ENCODE results near the gene LRTM2. TPM values are rescaled to one million over a fixed set of nuclear protein-coding genes. Genes with fewer than 3 reads are reported as not detected.

Gene LRTM2
- total RNA-seq, 1 experiment from 2014 or later: 0.07 TPM

DNA sequence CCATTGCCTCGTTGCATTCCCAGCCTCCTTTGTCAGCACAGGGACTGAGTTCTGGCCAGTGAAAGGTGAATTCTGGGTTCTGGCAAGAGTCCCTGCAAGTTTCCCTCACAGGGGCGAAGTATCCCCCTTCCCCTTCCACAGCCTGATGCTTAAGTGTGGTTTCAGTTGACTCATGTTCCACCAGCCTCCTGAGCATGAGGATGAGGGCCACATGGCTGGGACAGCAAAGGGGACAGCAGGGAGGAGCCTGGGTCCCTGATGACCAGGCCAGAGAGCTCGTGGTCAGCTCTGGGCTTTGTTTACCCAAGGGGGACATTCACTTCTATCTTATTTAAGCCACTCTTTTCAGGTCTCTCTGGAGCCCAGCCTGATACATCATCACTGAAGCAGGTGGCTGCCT lies 61.6 kb downstream of the LRTM2 start:
- Histone ChIP-seq H3K9me3 (ENCODE audit: control insufficient read depth in 1 of 2, insufficient read depth in 1 of 2, low read depth in 1 of 2, low read length in 2 of 2) (no peaks in the 10 kb centered on the region), H3K9me2 (ENCODE audit: insufficient read depth) (no peaks in the 10 kb centered on the region), H3K9ac (ENCODE audit: low read length) (no peak overlapping the region), H3K27ac (ENCODE audit: low read depth, low read length) (no peak overlapping the region), H3K4me3 (replicated peaks in 1 of 2; ENCODE audit: low read depth in 1 of 2, low read length in 2 of 2) (no peak overlapping the region), H4K20me1 (ENCODE audit: insufficient read depth) (no peaks in the 10 kb centered on the region), H3K79me2 (ENCODE audit: insufficient read depth, low read length) (no peaks in the 10 kb centered on the region), H3K27me3 (ENCODE audit: insufficient read depth, low read length) (no peaks in the 10 kb centered on the region), H3K36me3 (ENCODE audit: control insufficient read depth in 1 of 2, insufficient read depth in 2 of 2, low read length in 2 of 2) (no peaks in the 10 kb centered on the region), H3K4me2 (ENCODE audit: low read length) (no peak overlapping the region), H3K4me1 (ENCODE audit: control insufficient read depth in 1 of 2, insufficient read depth in 2 of 2, low read length in 2 of 2) (no peaks in the 10 kb centered on the region), H2AFZ (ENCODE audit: low read depth, low read length, poor library complexity, severe bottlenecking) (no peak overlapping the region)
- BruUV-seq (replicated peaks): no TSS peak
- DNase-seq (ENCODE audit: low read depth, low spot score): no peak
- intact Hi-C loops (cut with micrococcal nuclease): no loop called here
- ChIA-PET CTCF (no interaction called here), RAD21 (ENCODE audit: low non-redundant PET in 1 of 2, low total read pairs in 2 of 2, uncharacterized antibody in 2 of 2, unreplicated experiment in 2 of 2) (no interaction called here), POLR2A (no interaction called here)
- ATAC-seq: no peak
- TF ChIP-seq POLR2A (IDR thresholded peaks at IDR 0.05; ENCODE audit: borderline replicate concordance, extremely low read depth, insufficient read depth, insufficient read length) (no peak), EZH2 (IDR thresholded peaks at IDR 0.05) (no peak), FOSL1 (IDR thresholded peaks at IDR 0.05; ENCODE audit: low read depth) (no peak), ZFX (IDR thresholded peaks at IDR 0.05) (no peak), SRF (IDR thresholded peaks at IDR 0.05; ENCODE audit: low read depth) (no peak), JUND (IDR thresholded peaks at IDR 0.05) (no peak), TCF7L2 (IDR thresholded peaks at IDR 0.05; ENCODE audit: borderline replicate concordance, extremely low read depth, insufficient read depth, insufficient read length) (no peak), EGR1 (IDR thresholded peaks at IDR 0.05; ENCODE audit: low read depth) (no peak), SIN3A (IDR thresholded peaks at IDR 0.05; ENCODE audit: low read depth) (no peak), POLR2AphosphoS5 (IDR thresholded peaks at IDR 0.05; ENCODE audit: low read depth, low read length) (no peak), ELF1 (IDR thresholded peaks at IDR 0.05; ENCODE audit: borderline replicate concordance, low read depth) (no peak), CBX3 (IDR thresholded peaks at IDR 0.05; ENCODE audit: low read depth) (no peak), SP1 (IDR thresholded peaks at IDR 0.05; ENCODE audit: low read depth) (no peak), CEBPB (IDR thresholded peaks at IDR 0.05; ENCODE audit: low read depth) (no peak), YY1 (IDR thresholded peaks at IDR 0.05; ENCODE audit: extremely low read depth, insufficient replicate concordance, low read depth, low read length) (no peak), EZH2phosphoT487 (IDR thresholded peaks at IDR 0.05; ENCODE audit: borderline replicate concordance) (no peak)
- TF ChIP-seq, protein P1, sequence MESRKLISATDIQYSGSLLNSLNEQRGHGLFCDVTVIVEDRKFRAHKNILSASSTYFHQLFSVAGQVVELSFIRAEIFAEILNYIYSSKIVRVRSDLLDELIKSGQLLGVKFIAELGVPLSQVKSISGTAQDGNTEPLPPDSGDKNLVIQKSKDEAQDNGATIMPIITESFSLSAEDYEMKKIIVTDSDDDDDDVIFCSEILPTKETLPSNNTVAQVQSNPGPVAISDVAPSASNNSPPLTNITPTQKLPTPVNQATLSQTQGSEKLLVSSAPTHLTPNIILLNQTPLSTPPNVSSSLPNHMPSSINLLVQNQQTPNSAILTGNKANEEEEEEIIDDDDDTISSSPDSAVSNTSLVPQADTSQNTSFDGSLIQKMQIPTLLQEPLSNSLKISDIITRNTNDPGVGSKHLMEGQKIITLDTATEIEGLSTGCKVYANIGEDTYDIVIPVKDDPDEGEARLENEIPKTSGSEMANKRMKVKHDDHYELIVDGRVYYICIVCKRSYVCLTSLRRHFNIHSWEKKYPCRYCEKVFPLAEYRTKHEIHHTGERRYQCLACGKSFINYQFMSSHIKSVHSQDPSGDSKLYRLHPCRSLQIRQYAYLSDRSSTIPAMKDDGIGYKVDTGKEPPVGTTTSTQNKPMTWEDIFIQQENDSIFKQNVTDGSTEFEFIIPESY (IDR thresholded peaks at IDR 0.05; ENCODE audit: extremely low read depth, insufficient replicate concordance, low read length): no peak
- TF ChIP-seq, protein P2, sequence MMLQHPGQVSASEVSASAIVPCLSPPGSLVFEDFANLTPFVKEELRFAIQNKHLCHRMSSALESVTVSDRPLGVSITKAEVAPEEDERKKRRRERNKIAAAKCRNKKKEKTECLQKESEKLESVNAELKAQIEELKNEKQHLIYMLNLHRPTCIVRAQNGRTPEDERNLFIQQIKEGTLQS (IDR thresholded peaks at IDR 0.05): no peak
- TF ChIP-seq, protein P3, sequence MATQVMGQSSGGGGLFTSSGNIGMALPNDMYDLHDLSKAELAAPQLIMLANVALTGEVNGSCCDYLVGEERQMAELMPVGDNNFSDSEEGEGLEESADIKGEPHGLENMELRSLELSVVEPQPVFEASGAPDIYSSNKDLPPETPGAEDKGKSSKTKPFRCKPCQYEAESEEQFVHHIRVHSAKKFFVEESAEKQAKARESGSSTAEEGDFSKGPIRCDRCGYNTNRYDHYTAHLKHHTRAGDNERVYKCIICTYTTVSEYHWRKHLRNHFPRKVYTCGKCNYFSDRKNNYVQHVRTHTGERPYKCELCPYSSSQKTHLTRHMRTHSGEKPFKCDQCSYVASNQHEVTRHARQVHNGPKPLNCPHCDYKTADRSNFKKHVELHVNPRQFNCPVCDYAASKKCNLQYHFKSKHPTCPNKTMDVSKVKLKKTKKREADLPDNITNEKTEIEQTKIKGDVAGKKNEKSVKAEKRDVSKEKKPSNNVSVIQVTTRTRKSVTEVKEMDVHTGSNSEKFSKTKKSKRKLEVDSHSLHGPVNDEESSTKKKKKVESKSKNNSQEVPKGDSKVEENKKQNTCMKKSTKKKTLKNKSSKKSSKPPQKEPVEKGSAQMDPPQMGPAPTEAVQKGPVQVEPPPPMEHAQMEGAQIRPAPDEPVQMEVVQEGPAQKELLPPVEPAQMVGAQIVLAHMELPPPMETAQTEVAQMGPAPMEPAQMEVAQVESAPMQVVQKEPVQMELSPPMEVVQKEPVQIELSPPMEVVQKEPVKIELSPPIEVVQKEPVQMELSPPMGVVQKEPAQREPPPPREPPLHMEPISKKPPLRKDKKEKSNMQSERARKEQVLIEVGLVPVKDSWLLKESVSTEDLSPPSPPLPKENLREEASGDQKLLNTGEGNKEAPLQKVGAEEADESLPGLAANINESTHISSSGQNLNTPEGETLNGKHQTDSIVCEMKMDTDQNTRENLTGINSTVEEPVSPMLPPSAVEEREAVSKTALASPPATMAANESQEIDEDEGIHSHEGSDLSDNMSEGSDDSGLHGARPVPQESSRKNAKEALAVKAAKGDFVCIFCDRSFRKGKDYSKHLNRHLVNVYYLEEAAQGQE (IDR thresholded peaks at IDR 0.05; ENCODE audit: low read depth): no peak
